ENCODE data around the gene GPR161. TPM values are rescaled to one million over a fixed set of nuclear protein-coding genes. Genes with fewer than 3 reads are reported as not detected.

GPR161 gene
- total RNA-seq, 2 experiments from 2014 or later: not detected

DNA sequence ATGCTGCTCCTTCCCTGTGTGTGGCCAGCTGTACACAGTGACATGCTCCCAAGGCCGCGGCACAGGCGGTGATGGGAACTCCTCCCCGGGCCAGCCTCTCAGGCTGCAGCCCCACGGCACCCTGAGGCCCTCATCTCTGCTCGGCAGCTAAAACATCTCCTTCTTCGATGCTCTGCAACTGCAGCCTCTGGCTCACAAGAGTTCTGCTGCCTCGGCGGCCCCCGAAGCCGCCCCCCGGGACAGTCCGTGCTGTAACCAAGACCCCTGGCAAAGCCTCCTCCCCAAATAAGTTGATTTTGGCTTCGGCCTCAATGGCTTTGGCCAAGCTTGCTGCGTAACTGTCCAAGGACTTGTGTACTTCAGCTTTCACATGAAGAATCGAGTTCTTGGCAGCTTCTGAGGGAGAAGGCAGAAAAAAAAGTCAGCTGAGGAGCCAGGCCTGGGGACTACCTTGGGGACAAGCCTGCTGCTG, 51.3 kb downstream of the GPR161 start:
- intact Hi-C loops (cut with DNase I, micrococcal nuclease): loop anchor here (10.0 kb wide), 2 partner anchors 361 to 1259 kb away; partner anchors contain the start of gene MPZL1 (in 1 of the 2)
- H3K27ac ChIP-seq (ENCODE audit: low read depth in 1 of 2, low read length in 2 of 2): no peak overlapping the region
- DNase-seq: no peak
- H3K36me3 ChIP-seq (ENCODE audit: insufficient read depth, low read length): no peaks in the 10 kb centered on the region
- H3K9me3 Mint-ChIP-seq: no peaks in the 10 kb centered on the region
- no peaks in the 10 kb centered on the region for H3K4me1 Mint-ChIP-seq (ENCODE audit: low read depth)
- no peaks in the 10 kb centered on the region for H3K27me3 ChIP-seq (ENCODE audit: control insufficient read depth in 1 of 2, insufficient read depth in 2 of 2, low read length in 2 of 2)
- H3K36me3 Mint-ChIP-seq (ENCODE audit: low read depth): no peaks in the 10 kb centered on the region
- H3K4me3 Mint-ChIP-seq: no peak overlapping the region
- TF ChIP-seq, protein P1, sequence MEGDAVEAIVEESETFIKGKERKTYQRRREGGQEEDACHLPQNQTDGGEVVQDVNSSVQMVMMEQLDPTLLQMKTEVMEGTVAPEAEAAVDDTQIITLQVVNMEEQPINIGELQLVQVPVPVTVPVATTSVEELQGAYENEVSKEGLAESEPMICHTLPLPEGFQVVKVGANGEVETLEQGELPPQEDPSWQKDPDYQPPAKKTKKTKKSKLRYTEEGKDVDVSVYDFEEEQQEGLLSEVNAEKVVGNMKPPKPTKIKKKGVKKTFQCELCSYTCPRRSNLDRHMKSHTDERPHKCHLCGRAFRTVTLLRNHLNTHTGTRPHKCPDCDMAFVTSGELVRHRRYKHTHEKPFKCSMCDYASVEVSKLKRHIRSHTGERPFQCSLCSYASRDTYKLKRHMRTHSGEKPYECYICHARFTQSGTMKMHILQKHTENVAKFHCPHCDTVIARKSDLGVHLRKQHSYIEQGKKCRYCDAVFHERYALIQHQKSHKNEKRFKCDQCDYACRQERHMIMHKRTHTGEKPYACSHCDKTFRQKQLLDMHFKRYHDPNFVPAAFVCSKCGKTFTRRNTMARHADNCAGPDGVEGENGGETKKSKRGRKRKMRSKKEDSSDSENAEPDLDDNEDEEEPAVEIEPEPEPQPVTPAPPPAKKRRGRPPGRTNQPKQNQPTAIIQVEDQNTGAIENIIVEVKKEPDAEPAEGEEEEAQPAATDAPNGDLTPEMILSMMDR (IDR thresholded peaks at IDR 0.05): no peak
- H3K4me3 ChIP-seq (ENCODE audit: low read length): no peak overlapping the region
- ATAC-seq (ENCODE audit: poor library complexity): no peak
- POLR2A ChIA-PET: no interaction called here
- CTCF ChIA-PET: interaction anchor here (0.9 kb wide), 1 partner anchor 13 kb away, joined by 3 read pairs; no protein-coding TSS in a partner anchor
- H3K27me3 Mint-ChIP-seq: no peaks in the 10 kb centered on the region
- H3K4me1 ChIP-seq (ENCODE audit: insufficient read depth, low read length): peaks cover 5% of the 10 kb centered on the region
- no peak overlapping the region for H3K27ac Mint-ChIP-seq
- H3K9me3 ChIP-seq (ENCODE audit: control insufficient read depth in 1 of 2, insufficient read depth in 1 of 2, low read length in 2 of 2): no peaks in the 10 kb centered on the region

DNA sequence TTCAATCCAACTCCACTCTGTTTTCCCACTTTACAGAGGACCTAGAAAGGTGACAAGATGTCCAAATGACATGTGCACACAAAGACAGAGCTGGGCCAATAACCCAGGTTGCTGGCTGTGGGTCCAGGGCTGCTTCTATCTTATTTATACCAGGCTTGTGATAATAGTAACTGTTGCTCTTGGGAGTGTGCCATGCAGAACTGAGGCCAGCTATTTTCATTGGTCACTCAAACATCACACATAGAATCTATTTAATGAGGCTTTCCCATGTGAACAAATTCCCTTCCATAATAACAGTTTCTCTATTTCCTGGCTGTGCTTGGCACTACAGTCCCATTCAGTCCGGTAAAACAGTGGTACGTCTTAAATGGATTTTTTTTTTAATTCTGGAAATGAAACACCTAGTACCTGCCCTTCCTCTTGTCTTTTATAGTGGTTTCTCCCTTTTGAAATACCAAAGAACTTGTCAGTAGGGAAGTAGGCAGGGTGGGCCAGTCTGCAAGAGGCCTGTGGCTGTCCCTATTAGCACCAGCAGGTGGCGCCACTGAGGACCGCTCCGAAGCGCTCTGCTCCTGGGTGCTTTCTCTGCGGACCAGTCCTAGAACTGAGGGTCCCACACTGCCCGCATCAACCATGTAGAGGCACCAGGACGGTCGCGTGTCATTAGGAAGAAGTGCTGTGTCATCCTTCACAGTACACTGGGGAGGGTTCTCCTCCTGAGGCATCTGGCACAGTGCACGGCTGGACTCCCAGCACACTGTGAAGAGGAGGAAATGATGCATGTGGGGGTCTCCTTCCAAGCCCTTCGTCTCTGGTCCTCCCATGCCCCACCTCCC, 52.1 kb downstream of the GPR161 start:
- Mint-ChIP-seq H3K9me3 (no peaks in the 10 kb centered on the region), H3K27me3 (no peaks in the 10 kb centered on the region), H3K4me3 (no peak overlapping the region), H3K27ac (no peak overlapping the region), H3K4me1 (ENCODE audit: low read depth) (no peaks in the 10 kb centered on the region), H3K36me3 (ENCODE audit: low read depth) (no peaks in the 10 kb centered on the region)
- TF ChIP-seq, protein P1 (IDR thresholded peaks at IDR 0.05): peak; percentile 80
- Histone ChIP-seq H3K9me3 (ENCODE audit: control insufficient read depth in 1 of 2, insufficient read depth in 1 of 2, low read length in 2 of 2) (no peaks in the 10 kb centered on the region), H3K27ac (ENCODE audit: low read depth in 1 of 2, low read length in 2 of 2) (no peak overlapping the region), H3K27me3 (ENCODE audit: control insufficient read depth in 1 of 2, insufficient read depth in 2 of 2, low read length in 2 of 2) (no peaks in the 10 kb centered on the region), H3K4me3 (ENCODE audit: low read length) (no peak overlapping the region), H3K36me3 (ENCODE audit: insufficient read depth, low read length) (no peaks in the 10 kb centered on the region), H3K4me1 (ENCODE audit: insufficient read depth, low read length) (peaks cover 5% of the 10 kb centered on the region)
- peak; percentile 29 to 77 (median 45) for DNase-seq
- ChIA-PET CTCF (interaction anchor here (0.9 kb wide), 2 partner anchors 11 to 12 kb away, joined by 3 to 4 read pairs; no protein-coding TSS in a partner anchor), POLR2A (no interaction called here)
- peak; percentile 70 for ATAC-seq (ENCODE audit: poor library complexity)
- intact Hi-C loops (cut with DNase I, micrococcal nuclease): loop anchor here (5.0 to 10.0 kb wide), 4 partner anchors 63 to 1260 kb away; partner anchors contain the start of gene MPZL1 (in 1 of the 2)

DNA sequence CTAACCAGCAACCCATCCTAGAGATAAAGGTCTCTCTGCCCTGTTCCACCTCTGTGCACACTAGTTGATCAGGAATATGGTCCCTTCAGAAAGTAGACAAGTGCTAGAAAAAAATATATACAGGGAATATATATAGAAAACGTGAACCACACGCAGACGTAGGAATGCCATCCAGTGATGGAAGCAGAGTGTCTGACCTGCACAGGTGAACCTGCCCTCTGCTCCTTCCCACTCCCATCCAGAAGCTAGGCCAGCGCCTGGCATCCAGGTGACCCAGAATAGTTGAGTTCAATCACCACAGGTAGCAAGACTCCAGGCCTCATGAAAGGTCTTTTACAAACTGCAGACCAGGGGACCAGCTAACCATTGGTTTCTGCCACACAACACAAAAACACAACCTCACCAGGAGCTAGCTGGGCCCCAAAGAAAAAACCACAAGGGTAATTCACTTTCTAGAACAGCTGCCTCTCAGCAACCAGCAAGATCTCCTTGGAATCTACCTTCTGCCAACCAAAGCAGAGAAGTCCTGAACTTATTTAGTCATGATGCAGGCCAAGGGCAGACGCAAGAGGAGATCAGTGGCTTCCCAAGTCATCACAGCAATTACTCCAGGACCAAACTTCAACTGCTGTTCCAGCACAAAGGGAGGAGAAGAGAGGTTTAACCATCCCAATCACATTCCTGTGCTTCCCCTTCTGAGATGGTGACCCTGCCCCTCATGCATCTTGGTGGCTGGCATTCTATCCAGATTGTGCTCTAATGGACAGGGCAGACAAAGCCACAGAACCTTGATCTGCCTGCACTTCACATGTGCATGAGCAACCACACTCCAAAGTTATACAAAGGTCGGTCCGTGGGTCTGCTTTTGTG, 53.0 kb downstream of the GPR161 start:
- Mint-ChIP-seq H3K36me3 (ENCODE audit: low read depth) (no peaks in the 10 kb centered on the region), H3K4me1 (ENCODE audit: low read depth) (no peaks in the 10 kb centered on the region), H3K4me3 (no peak overlapping the region), H3K9me3 (no peaks in the 10 kb centered on the region), H3K27ac (no peak overlapping the region), H3K27me3 (no peaks in the 10 kb centered on the region)
- DNase-seq (no peak), ATAC-seq (ENCODE audit: poor library complexity) (no peak)
- no peak overlapping the region for H3K4me3 ChIP-seq (ENCODE audit: low read length)
- POLR2A ChIA-PET: no interaction called here
- no peaks in the 10 kb centered on the region for H3K27me3 ChIP-seq (ENCODE audit: control insufficient read depth in 1 of 2, insufficient read depth in 2 of 2, low read length in 2 of 2)
- H3K36me3 ChIP-seq (ENCODE audit: insufficient read depth, low read length): no peaks in the 10 kb centered on the region
- CTCF ChIA-PET: interaction anchor here (0.9 to 1.1 kb wide), 2 partner anchors 12 to 17 kb away, joined by 4 read pairs; no protein-coding TSS in a partner anchor
- intact Hi-C loops (cut with DNase I, micrococcal nuclease): loop anchor here (5.0 to 10.0 kb wide), 4 partner anchors 64 to 1261 kb away; partner anchors contain the start of gene MPZL1 (in 1 of the 2)
- TF ChIP-seq, protein P1 (IDR thresholded peaks at IDR 0.05): no peak
- peaks cover 5% of the 10 kb centered on the region for H3K4me1 ChIP-seq (ENCODE audit: insufficient read depth, low read length)
- no peaks in the 10 kb centered on the region for H3K9me3 ChIP-seq (ENCODE audit: control insufficient read depth in 1 of 2, insufficient read depth in 1 of 2, low read length in 2 of 2)
- H3K27ac ChIP-seq (ENCODE audit: low read depth in 1 of 2, low read length in 2 of 2): no peak overlapping the region
